Activated T-cell treated with anti-CD3 and anti-CD28 coated beads for 48 hours (primary cell): ENCODE measurements around the gene MMP23B.
"Not testable (repeated sequence)": the region's sequence is repeated elsewhere in the genome, so short reads cannot be mapped to it uniquely, and the experiment has no call there.

Experiments used
- DNase-seq: peaks from one replicate; pipeline ENCODE4 v3.0.0-alpha.2; 2020; ENCODE audit warnings: low read depth

MMP23B gene

GRCh38 chr1:1630965-1631781 is 800 bp upstream of the MMP23B start:
- DNase-seq: no peak

GRCh38 chr1:1633409-1633808 is 1.4 kb downstream of the MMP23B start:
- not testable (repeated sequence) for DNase-seq

GRCh38 chr1:1634613-1635012 is 2.6 kb downstream of the MMP23B start:
- DNase-seq: not testable (repeated sequence)

DNA sequence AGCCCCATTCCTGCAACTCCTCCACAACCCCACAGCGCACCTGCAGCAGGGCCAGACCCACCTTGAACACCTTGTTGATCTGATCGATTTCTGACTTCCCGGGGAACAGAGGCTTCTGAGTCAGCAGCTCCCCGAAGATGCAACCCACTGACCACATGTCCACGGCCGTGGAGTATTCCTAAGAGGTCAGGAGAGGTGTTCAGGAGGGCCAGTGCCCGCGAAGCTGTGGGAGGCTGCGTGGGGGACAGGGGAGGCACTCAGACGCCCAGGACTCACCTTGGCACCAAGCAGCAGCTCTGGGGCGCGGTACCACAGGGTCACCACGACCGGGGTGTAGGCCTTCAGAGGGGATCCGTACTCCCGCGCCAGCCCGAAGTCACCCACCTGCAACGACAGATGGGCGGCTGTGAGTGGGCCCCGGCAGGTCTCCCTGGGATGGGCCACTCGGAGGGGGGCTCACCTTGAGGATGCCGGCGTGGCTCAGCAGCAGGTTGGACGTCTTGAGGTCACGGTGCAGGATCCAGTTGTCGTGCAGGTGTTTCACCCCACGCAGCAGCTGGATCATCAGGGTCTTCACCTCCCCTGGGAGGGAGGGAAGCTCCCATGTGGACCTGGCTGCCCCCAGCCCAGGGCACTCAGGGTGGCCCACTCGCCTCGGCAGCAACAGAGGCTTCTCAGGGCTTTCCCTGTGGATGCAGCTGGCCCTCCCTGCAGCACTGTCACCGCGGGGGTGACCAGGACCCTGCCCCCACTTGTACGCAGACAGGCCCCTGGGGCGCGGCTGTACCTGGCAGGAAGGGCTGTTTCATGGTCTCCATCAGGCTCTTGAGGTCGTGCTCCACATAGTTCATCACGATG is 4.9 kb downstream of the MMP23B start:
- not testable (repeated sequence) for DNase-seq

DNA sequence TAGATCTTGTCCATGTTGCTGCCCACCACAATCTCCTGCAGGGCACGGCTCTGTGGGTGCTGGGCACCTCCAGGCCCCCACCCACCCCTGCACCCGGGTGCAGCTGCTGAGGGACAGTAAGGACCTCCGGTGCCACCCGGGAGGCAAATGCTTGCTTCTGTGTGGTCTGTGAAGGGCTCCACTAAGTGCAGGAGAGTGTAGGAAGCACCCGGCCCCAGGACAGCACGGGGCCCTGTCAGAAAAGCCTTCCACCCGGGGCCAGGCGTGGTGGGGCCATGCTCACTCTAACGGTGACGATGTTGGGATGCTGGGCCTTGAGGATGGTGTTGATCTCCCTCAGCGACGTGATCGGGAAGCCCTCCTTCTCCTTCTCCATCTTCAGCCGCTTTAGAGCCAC is 5.5 kb downstream of the MMP23B start:
- DNase-seq: not testable (repeated sequence)

GRCh38 chr1:1638528-1638927 is 6.6 kb downstream of the MMP23B start:
- not testable (repeated sequence) for DNase-seq

DNA sequence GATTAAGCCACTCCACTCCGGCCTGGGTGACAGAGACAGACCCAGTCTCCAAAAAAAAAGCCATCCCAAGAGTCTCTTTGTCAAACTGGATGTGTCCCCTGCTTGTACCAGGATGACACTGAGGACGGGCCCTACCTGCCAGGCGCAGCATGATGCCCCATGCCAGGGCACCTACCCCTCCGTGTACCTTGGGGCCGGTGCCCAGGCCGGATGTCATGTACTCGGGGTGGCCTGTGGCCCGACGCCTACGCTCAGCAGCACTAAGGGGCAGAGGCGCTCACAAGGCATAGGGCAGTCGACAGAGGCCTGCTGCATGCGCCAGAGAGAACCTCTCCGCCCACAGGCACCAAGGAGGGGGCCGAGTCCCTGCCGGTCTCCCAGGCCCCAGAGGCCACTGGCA is 7.4 kb downstream of the MMP23B start:
- not testable (repeated sequence) for DNase-seq

DNA sequence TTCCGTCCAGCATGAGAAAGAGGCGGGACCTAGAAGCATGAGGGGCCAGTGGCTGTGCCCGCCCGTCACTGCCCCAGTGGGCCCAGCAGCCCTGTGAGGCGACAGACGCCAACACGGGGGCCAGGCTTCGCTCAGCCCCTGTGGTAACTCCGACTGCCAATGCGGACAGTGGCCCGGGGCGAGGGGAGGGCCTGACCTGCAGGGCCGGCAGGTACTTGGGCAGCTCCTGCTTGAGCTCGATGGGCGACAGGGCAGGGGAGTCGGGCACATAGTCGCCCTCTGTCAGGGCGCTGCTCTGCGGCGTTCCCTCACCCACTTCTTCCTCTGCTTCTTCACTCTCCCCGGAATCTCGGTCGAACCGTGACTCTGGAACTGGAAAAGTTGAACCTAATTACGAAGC is 8.1 kb downstream of the MMP23B start:
- DNase-seq: not testable (repeated sequence)

- DNase-seq: not testable (repeated sequence)
These were observed 8.9 kb downstream of the MMP23B start for GRCh38 chr1:1640711-1641461.

GRCh38 chr1:1646326-1646725 is 14.4 kb downstream of the MMP23B start:
- not testable (repeated sequence) for DNase-seq

GRCh38 chr1:1647567-1648241 is 15.7 kb downstream of the MMP23B start:
- not testable (repeated sequence) for DNase-seq

DNA sequence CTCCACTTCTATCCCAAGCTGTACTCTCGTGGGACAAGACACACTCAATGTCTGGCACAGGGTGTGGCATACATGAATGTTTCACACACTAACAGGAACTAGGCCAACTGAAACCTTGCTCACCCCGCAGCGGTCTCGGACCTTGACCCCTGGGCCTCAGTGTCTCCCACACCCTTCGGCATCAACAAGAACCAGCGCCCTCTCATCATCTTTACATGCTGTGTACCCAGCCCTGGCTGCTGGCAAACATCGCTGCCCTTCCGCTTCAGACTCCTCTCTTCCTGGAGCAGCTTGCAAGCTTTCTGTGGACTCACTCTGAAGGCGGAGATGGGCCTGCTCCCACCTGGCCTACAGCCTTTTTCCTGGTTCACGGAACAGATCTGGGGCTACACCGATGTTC is 16.3 kb downstream of the MMP23B start:
- not testable (repeated sequence) for DNase-seq

- DNase-seq: peak; percentile 99
These were observed 26.9 kb downstream of the MMP23B start, which contains the start of gene CDK11B for GRCh38 chr1:1658583-1659549. Gene CDK11B (minus strand): TSS chr1:1659004. CDS start chr1:1657485, 1,519 bp downstream.

- not testable (repeated sequence) for DNase-seq
These were observed 30.4 kb downstream of the MMP23B start for GRCh38 chr1:1662392-1662791.

DNA sequence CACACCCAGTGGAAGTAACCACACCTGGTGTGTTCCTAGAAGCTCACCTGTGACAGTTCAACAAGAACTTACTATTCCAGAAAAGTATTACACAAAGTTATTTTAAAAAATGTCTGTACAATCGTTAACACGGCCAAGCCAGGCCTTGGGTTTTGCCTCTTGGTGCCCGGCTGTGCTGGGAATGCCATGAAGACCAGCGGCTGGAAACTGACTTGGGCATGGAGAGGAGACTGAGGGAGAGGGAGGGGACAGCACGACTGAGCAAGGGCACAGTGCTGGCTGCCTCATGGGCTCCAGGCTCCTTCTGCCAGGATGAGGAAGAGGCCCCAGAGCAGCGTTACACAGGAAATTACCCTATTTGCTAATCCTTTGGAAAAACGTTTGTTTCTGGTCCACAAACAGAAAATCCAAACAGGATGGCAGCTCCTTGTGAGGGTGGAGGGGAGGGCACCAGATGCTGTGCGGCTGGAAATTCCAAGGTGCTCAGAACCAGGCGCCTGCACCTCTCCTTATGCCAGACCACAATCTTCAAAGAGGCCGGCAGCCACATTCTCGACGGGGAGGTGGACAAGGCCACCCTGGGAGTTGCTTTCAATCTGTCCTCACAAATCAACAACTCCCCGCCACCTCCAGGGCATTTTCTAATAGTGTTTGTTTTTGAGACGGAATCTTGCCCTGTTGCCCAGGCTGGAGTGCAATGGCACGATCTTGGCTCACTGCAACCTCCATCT is 31.0 kb downstream of the MMP23B start:
- DNase-seq: not testable (repeated sequence)

DNA sequence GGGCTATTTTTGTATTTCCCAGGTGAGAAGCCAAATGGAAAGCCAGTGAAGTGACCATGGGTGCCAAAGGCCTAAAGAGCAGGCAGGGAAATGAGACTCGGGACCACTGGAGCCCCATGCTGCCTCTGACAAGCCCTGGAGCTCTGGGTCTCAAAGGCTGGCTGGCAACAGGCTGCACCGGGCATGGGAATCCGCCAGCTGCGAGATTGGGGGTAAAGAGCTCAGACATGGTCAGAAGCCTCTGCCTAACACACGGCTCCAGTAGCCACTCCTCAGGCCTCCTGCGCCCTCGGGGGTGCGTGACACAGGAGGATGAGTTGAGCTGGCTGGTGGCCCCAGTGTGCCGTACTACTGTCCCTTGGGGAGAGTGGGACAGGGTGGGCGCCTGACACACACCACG is 32.3 kb downstream of the MMP23B start:
- not testable (repeated sequence) for DNase-seq

- DNase-seq: no peak
These were observed 33.2 kb downstream of the MMP23B start for GRCh38 chr1:1664941-1665814.

- peak; percentile 44 for DNase-seq
These were observed 33.9 kb downstream of the MMP23B start for GRCh38 chr1:1665815-1666251.
